EL (cell line): ENCODE results near the gene PMIS2.
"Not testable (repeated sequence)": the region's sequence is repeated elsewhere in the genome, so short reads cannot be mapped to it uniquely, and the experiment has no call there.

Experiments
- DNase-seq: peaks from one replicate; pipeline ENCODE4 v3.0.0-alpha.2; 2016

The PMIS2 gene

DNA sequence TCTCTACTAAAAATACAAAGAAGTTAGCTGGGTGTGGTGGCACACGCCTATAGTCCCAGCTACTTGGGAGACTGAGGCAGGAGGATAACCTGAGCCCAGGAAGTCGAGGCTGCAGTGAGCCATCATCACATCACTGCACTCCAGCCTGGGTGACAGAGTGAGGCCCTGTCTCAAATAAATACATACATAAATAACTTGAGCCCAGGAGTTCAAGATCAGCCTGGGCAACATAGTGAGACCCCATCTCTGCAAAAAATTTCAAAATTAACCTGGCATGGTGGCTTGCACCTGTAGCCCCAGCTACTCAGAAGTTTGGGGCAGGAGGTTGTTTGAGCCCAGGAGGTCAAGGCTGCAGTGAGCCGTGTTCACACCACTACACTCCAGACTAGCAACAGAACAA is 9.1 kb downstream of the PMIS2 start:
- not testable (repeated sequence) for DNase-seq

DNA sequence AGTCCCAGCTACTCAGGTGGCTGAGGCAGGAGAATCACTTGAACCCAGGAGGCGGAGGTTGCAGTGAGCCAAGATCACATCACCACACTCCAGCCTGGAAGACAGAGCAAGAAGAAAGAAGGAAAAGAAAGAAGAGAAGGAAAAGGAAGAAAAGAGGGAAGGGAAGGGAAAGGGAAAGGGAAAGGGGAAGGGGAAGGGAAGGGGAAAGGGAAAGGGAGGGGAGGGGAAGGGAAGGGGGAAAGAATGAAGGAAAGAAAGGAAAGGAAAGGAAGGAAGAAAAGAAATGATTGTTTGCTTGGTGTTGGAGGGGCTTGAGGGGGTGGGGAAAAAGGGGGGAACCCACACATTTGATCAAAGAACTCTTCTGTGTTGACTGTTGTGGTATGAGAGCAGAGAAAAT is 10.0 kb downstream of the PMIS2 start:
- no peak for DNase-seq

DNA sequence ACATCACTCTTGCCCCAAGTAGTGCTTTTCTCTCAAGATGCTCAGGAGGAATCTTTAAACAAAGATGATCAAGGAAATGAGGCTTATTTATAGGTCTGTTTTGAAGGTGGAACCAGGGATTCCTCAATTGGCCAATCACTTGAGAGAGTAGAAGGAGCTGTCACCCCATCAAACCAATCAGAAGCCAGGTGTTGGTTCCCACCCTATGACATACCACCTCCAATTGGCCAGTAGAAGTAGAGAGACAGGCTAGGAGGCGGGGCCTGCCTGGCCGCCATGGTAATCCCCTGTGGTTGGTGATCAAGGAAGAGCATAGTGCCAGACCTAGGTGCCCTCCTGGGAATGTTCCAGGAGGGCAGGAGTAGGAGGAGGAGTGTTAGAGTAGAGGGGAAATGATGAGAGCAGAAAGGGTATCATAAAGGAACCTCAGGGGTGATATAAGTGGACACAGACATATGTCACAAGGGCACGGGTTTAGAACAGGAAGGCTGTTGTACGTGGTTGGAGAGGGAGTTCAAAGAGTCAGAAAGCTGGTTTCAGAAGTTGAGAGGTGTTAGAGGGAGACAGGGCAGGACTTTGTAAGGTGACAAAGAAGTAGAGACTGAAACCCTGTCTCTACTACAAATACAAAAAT is 10.5 kb downstream of the PMIS2 start:
- peak; percentile 8 for DNase-seq

DNA sequence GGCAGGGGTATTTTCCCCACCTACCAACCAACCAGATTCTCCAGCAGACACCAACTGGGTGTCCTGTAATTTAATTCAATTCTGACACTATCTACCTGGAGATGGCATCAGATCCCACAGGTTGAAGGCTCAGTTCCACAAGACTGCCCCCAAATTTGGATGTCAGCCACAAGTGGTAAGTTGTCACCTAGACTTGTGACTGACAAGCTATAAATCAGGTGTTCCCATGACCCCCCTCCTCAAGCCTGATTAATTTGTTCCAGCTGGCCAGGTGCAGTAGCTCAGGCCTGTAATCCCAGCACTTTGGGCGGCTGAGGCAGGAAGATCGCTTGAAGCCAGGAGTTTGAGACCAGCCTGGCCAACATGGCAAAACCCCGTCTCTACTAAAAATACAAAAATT is 16.0 kb downstream of the PMIS2 start:
- no peak for DNase-seq

DNA sequence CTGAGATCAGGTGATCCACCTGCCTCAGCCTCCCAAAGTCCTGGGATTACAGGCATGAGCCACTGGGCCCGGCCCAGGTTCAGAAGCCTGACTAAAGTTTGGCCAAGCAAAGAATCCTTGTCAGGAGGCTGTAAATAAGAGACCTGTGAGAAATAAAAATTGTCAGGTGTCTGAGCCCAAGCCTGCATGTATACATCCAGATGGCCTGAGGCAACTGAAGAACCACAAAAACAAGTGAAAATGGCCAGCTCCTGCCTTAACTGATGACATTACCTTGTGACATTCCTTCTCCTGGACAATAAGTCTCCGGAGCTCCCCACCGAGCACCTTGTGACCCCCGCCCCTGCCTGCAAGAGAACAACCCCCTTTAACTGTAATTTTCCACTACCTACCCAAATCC is 18.5 kb downstream of the PMIS2 start:
- not testable (repeated sequence) for DNase-seq

DNA sequence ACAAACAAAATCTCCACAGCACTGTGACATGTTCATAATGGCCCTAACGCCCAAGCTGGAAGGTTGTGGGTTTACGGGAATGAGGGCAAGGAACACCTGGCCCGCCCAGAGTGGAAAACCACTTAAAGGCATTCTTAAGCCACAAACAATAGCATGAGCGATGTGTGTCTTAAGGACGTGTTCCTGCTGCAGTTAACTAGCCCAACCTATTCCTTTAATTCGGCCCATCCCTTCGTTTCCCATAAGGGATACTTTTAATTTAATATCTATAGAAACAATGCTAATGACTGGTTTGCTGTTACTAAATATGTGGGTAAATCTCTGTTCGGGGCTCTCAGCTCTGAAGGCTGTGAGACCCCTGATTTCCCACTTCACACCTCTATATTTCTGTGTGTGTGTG is 21.2 kb downstream of the PMIS2 start:
- not testable (repeated sequence) for DNase-seq

DNA sequence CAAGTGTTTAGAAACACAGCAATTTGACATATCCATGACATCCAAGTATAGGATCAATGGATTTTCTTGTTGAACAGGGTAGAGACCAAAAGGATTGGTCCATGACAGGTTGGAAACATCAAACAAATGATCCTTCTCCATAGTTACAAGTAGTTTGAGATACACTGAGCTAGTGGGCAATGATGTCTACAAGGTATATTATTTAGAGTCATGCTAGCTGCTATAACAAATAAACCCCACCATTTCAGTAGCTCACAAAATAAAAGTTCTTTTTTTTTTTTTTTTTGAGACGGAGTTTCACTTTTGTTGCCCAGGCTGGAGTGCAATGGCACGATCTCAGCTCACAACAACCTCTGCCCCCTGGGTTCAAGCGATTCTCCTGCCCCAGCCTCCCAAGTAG is 21.7 kb downstream of the PMIS2 start:
- DNase-seq, result no peak

DNA sequence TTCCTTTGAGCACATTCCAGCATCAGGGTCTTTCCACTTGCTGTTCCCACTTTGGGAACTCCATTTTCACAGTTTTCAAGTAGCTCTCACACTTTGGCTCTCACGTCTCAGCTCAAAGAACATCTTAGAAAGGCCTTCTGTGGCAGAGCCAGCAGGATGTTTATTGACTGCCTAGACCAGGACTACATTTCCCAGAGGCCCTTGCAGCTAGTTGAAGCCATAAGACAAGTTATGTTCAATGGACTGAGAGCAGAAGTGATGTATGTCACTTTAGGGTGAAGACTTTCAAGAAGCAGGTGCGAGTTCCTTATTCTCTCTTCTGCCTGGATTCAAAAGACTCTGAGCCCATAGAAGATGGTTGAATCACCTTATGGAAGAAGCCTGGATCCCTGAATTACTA is 22.3 kb downstream of the PMIS2 start:
- no peak for DNase-seq

DNA sequence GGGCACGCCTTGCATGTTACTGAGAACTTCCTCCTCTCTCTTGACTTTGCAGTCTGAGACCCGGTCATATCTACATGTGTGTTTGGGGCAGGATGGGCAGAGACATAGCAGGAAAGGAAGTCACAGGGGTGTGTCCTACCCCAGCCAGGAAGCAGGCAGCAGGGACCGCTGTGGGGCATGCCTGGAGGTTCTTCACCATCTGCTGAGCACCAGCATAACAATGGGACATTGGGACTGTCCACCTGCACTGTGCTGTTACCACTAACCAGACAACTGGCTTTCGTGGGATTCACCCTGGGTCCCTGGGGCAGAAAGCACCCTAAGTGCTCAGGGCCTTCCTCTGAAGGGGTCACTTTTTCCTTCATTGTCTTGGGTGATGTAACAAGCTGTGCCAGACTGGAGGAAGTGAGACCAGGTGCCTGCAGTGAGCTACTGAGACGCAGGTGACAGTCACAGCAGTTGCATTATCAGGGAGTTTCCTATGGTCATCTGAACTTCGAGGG is 23.9 kb downstream of the PMIS2 start:
- DNase-seq, result no peak

DNA sequence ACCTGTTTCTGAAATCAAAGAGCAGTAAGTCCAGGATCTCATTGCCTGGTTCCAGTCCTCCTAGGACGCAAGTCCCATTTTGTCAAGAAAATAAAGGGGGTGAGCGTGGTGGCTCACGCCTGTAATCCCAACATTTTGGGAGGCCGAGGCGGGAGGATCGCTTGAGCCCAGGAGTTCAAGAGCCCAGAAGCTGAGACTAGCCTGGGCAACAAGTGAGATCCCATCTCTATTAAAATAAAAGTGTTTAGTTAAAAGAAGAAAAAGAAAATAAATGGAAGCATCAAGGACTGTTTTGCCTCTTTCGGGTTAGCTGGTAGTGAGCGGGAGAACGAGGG is 26.2 kb downstream of the PMIS2 start:
- DNase-seq, result no peak

DNA sequence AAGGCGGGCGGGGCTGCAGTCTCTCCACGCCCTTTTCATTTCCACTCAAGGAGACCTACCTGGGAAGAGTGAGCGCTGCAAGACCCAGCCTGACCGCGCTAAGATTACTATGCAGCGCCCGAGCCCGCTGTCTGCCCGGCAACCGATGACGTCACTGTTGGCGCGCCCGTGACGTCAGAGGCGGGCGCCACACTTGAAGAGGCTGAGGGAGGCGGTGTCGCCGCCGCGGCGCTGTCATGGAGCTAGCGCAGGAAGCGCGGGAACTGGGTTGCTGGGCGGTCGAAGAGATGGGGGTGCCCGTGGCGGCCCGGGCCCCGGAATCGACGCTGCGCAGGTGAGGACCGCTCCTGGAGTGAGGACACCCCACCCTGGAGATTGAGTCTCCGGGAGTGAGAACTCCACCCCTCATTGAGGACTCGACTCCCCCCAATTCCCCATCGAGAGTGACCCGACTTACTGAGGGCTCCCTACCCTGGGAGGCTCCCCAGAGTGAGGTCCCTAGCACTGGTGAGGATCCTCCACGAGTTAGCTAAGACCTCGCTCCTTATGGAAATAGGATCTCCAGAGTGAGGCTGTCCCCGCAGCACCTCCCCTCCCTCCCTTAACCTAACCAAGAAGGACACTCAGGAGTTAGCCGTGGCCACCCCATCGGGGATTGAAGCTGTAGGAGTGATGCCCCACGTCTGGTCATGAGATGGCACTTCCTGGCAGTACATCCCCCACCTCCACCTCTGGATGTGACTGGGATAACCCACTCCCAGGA is 26.8 kb downstream of the PMIS2 start, which contains the start of gene HAUS5:
Gene HAUS5 (plus strand): TSS at position 177 of the 763 bp plus-strand sequence. CDS start 60 bp downstream, at position 237.
- DNase-seq, result peak; percentile 89

DNA sequence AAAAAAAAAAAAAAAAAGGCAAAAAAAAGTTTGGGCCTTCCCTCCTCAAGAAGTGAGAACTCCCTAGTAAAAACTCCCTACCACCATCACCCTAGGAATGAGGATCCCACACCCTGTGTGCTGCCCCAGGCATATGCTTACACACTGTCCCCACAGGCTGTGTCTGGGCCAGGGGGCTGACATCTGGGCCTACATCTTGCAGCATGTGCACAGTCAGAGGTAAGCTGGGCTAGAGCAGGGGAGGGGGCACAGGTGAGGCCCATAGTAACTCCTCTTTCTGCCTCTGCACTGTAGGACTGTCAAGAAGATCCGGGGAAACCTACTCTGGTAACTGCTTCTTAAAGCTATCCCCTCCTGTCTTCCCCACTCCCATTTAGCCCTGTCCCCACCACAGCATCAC is 27.6 kb downstream of the PMIS2 start:
- no peak for DNase-seq

DNA sequence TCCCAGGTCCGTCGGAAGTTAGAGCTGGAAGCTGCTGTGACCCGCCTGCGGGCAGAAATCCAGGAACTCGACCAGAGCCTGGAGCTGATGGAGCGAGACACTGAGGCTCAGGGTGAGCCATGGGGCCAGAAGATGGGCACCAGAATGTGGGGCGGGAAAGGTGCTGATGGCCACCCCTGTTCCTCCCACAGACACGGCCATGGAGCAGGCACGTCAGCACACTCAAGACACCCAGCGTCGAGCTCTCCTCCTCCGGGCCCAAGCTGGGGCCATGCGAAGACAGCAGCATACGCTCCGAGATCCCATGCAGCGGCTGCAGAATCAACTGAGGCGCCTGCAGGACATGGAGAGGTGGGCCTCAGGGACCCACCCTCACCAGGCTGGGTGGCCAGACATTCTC is 29.1 kb downstream of the PMIS2 start:
- no peak for DNase-seq

DNA sequence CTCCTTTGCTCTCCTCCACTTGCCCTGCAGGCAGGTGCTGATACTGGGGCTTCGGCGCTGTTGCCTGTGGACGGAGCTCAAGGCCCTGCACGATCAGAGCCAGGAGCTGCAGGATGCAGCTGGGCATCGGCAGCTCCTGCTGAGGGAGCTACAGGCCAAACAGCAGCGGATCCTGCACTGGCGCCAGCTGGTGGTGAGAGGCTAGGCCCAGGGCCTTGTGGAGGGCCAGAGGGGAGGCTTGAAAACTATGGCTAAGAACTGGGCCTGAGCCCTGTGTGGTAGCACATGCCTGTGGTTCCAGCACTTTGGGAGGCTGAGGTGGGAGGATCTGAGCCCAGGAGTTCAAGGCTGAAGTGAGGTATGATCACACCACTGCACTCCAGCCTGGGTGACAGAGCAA is 32.9 kb downstream of the PMIS2 start:
- no peak for DNase-seq

DNA sequence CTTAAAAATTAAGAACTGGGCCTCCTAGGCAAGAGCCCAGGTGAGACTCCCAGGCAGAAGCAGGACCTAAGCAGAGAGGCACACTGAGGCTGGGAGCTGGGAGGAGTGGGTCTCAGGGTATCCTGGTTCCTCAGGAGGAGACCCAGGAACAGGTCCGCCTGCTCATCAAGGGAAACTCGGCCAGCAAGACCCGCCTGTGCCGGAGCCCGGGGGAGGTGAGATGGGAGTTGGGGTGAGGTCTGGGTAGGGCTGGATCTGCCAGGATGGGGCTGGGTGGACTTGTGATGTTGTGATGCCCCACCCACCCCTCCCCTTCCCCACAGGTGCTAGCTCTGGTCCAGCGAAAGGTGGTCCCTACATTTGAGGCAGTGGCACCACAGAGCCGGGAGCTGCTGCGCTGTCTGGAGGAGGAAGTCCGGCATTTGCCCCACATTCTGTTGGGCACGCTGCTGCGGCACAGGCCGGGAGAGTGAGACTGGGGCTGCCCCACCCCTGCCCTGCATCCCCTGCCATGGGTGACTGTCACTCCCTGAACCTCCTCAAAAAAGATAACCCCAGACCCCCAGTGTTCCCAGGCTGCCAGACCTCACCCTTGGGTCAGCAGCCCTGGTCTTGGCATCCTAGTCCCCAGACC is 33.4 kb downstream of the PMIS2 start:
- DNase-seq, result no peak

DNA sequence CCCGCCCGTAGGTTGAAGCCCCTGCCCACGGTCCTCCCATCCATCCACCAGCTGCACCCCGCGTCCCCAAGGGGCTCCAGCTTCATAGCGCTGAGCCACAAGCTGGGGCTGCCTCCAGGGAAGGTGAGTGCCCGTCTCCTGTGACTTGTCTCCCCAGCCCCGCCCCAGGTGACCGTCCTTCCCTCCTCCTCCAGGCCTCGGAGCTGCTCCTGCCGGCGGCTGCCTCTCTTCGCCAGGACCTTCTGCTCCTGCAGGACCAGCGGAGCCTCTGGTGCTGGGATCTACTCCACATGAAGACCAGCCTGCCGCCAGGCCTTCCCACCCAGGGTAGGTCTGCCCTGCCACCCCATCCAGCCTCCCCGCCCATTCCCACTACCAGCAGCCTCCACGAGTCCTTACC is 34.0 kb downstream of the PMIS2 start:
- DNase-seq, result no peak

DNA sequence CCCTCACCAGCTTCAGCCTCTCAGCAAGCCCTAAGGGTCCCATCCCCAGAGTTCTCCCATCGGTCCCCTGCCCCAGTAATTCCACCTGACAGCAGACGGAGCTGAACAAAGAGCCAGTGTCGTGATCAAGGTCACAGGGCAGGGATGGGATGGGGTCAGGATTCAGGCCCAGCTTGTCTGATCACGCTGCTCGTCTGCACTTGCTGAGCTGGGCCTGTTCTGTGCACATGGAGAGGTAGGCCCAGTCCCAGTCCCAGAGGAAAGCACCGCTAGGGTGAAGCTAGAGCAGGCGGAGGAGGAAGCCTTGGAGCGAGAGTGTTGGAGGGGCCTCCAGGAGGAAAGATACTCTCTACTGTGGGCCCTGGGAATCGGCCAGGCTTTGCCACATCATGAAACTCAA is 35.7 kb downstream of the PMIS2 start:
- no peak for DNase-seq

DNA sequence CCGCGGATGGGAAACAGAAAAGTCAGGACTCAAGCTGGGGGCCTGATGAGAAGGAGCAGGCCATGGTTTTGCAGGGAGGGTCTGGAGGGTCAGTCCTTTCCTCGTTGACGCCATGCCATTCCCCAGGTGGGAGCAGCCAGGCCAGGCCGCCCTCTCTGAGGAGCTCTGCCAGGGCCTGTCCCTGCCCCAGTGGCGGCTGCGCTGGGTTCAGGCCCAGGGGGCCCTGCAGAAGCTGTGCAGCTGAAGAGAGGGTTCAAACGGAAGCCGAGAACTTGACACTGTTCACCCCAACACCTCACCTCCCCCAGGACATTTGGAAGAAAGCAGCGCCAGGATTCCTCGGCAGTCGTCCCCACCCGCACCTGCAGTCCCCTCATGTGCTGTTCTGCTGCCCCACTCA is 36.8 kb downstream of the PMIS2 start:
- no peak for DNase-seq

DNA sequence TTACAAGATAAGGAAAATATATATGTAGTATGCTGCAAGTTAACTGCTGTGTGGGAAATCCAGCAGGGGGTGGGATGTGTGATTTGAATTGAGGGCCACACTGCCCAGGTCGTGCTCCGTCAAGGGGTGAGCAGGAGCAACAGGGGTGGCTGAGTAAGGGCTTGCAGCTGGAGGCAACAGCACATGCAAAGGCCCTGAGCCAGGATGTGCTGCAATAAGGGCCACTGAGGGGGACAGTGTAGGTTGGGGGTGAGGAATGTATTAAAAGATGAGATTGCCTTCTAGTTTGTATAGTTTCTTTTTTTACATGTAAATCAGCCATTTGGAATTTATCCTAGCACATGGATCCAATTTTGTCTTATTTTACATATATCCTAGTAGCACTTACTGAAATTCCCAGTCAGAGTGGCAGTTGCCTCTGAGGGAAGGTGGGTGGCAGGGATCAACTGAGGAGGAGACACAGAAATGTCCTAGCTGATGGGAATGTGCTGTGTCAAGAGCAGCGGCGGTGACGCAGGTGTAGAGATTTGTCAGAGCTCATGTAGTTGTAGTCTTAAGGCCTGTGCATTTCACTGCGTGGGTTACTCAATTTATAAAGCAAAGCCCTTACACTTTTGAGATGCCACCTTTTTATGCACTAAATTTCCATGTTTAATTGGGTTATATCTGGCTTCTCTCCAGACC is 37.5 kb downstream of the PMIS2 start:
- no peak for DNase-seq

DNA sequence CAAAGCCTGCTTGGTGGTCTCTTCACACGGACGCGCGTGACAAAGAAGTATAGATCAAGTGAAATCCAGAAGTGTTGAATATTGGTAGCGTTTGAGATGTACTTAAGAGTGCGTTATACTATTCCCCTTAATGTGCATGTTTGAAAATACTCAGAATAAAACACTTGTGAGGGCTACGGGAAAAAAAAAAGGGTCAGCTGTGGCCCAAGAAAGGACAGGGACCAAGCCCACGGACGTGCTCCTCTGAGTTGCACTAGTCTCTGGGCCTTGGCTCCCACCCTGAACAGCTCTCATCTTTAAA is 42.2 kb downstream of the PMIS2 start:
- DNase-seq, result no peak

DNA sequence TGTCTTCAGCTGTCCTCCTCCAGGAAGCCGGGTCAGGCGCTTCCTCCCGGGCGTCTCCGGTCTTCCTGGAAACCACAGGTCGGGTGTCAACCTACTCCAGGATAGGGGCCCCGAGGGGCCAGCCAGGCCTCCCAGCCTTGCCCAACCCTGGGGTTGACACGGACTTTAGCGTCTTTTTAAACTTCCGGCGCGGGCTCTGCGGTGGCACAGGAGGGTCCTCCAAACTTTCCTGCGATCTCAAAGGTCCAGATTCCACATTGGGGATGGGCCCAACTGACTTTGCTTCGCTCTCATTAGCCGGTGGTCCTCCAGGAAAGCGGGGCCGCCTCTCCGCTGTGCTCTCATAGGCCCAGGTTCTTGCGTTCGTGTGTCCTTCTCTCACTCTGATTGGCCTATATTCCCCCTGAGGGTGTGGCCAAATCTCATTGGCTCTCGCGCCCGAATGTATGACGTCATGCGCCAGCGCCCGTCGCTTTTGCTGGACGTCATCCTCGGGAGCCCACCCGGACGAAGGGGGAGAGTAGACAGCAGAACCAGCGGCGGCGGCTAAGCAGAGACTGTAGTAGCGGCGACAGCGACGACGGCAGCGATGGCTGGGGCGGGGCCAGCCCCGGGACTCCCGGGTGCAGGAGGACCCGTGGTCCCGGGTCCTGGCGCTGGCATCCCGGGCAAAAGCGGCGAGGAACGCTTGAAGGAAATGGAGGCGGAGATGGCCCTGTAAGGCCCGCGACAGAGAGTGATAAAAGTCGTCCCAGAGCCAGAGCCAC is 42.8 kb downstream of the PMIS2 start, which contains the start of gene RBM42:
Gene RBM42 (plus strand): TSS at position 472 of the 767 bp plus-strand sequence. CDS start 118 bp downstream, at position 590.
- peak; percentile 100 for DNase-seq

DNA sequence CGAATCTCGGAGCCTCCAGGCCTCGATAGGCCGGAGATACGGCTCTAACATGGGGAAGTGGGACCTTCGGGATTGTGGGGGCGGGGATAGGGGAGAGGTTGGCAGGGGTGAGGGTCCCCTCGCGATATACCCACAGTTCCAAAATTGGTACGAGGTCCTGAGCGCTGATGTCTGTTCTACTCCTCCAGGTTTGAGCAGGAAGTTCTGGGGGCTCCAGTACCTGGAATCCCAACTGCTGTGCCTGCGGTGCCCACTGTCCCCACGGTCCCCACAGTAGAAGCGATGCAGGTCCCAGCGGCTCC is 43.3 kb downstream of the PMIS2 start:
- DNase-seq, result no peak
